Calu3 (cell line): ENCODE measurements around the gene NCEH1. TPM values are rescaled to one million over a fixed set of nuclear protein-coding genes. Genes with fewer than 3 reads are reported as not detected.

Experiments used
- BruUV-seq: library from RNA; stranded (reverse); fragments of 400-500 nt; replicated peaks from 2 replicates; lab custom pipeline; 2021; lab: Mats Ljungman, UMichigan
- CTCF ChIA-PET: fragments of 300-600 bp; sonication (Branson Sonifier 250); formaldehyde crosslinking; loops from one replicate; lab custom pipeline; 2022; ENCODE audit warnings: antibody characterized with exemption; lab: Charles Lee
- DNase-seq: peaks from one replicate; pipeline ENCODE4 v3.0.0; 2022
- H3K27ac Mint-ChIP-seq: one replicate; pipeline ENCODE4 v1.8.0; 2022; ENCODE audit warnings: mixed read lengths; ENCODE audit not compliant: unreplicated experiment
- H3K27me3 Mint-ChIP-seq: one replicate; pipeline ENCODE4 v1.8.0; 2022; ENCODE audit warnings: mixed read lengths; ENCODE audit not compliant: unreplicated experiment
- H3K36me3 Mint-ChIP-seq: one replicate; pipeline ENCODE4 v1.8.0; 2022; ENCODE audit warnings: mild to moderate bottlenecking, moderate library complexity, mixed read lengths; ENCODE audit not compliant: insufficient read depth, unreplicated experiment
- H3K4me1 Mint-ChIP-seq: one replicate; pipeline ENCODE4 v1.8.0; 2022; ENCODE audit warnings: mild to moderate bottlenecking, low read depth, mixed read lengths; ENCODE audit not compliant: unreplicated experiment
- H3K4me3 Mint-ChIP-seq: one replicate; pipeline ENCODE4 v1.8.0; 2022; ENCODE audit warnings: mild to moderate bottlenecking, low read depth, moderate library complexity, mixed read lengths; ENCODE audit not compliant: unreplicated experiment
- H3K9me3 Mint-ChIP-seq: one replicate; pipeline ENCODE4 v1.8.0; 2022; ENCODE audit warnings: low read depth, mixed read lengths; ENCODE audit not compliant: unreplicated experiment
- CTCF ChIP-seq: fragments of 200-600 bp; IDR thresholded peaks from one replicate; pipeline ENCODE4 v1.8.0; 2022; ENCODE audit warnings: antibody characterized with exemption; ENCODE audit not compliant: unreplicated experiment
- intact Hi-C: fragments of 100-400 bp; cut with micrococcal nuclease; formaldehyde crosslinking; loops from one replicate; pipeline ENCODE4 v1.10.0; 2022; ENCODE audit not compliant: unreplicated experiment
- total RNA-seq: library from RNA; stranded (reverse); gene quantifications from 2 replicates; pipeline ENCODE4 v1.2.3, GENCODE V29; 2022

NCEH1 gene
- total RNA-seq, 1 experiment from 2014 or later = 163 TPM

DNA sequence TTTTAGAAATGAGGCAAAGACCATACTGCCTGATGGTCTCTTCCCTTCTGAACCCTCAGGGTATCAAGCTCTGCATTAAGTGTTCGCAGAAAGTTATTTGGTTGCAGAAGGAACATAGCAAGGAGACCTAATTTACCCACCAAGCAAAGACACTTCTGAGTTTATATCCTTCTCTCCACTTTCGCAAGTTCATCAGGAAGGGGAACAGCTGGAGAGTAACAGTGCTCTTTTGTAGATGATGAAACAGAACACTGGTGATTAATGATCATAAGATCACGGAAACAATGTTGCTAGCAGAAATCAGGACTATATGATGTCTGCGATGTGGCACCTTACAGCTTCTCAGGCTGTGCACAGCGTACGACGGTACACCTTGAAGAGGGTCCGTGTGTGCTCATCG lies 62.1 kb downstream of the NCEH1 start:
- H3K27ac Mint-ChIP-seq = no peak overlapping the region
- CTCF ChIA-PET = interaction anchor here (1.0 to 2.1 kb wide), 2 partner anchors 13 to 24 kb away, joined by 3 to 5 read pairs; no protein-coding TSS in a partner anchor
- TF ChIP-seq CTCF = no peak
- H3K9me3 Mint-ChIP-seq = no peaks in the 10 kb centered on the region
- no peak overlapping the region for H3K4me3 Mint-ChIP-seq
- H3K36me3 Mint-ChIP-seq = peaks cover 19% of the 10 kb centered on the region
- DNase-seq = no peak
- intact Hi-C loops = no loop called here
- H3K27me3 Mint-ChIP-seq = no peaks in the 10 kb centered on the region
- BruUV-seq = no TSS peak
- peaks cover 48% of the 10 kb centered on the region for H3K4me1 Mint-ChIP-seq

- Mint-ChIP-seq H3K9me3 (no peaks in the 10 kb centered on the region), H3K27ac (peak overlapping the region; percentile 52), H3K4me3 (no peak overlapping the region), H3K27me3 (no peaks in the 10 kb centered on the region), H3K36me3 (peaks cover 22% of the 10 kb centered on the region), H3K4me1 (peaks cover 41% of the 10 kb centered on the region)
- no peak for TF ChIP-seq CTCF
- no TSS peak for BruUV-seq
- CTCF ChIA-PET = interaction anchor here (2.1 kb wide), 1 partner anchor 13 kb away, joined by 5 read pairs; no protein-coding TSS in a partner anchor
- intact Hi-C loops = no loop called here
- peak; percentile 60 for DNase-seq
These were observed 63.0 kb downstream of the NCEH1 start for GRCh38 chr3:172647823-172648222.

- Mint-ChIP-seq H3K36me3 (peaks cover 22% of the 10 kb centered on the region), H3K27me3 (no peaks in the 10 kb centered on the region), H3K4me3 (no peak overlapping the region), H3K9me3 (no peaks in the 10 kb centered on the region), H3K4me1 (peaks cover 41% of the 10 kb centered on the region), H3K27ac (peak overlapping the region; percentile 50)
- CTCF ChIA-PET = interaction anchor here (0.7 to 1.0 kb wide), 2 partner anchors 9 to 103 kb away, joined by 3 read pairs; partner anchors contain the start of gene ECT2
- DNase-seq = no peak
- BruUV-seq = no TSS peak
- intact Hi-C loops = no loop called here
- TF ChIP-seq CTCF = no peak
These were observed 63.8 kb downstream of the NCEH1 start for GRCh38 chr3:172647080-172647479.

GRCh38 chr3:172646439-172647015 lies 64.3 kb downstream of the NCEH1 start:
- peaks cover 41% of the 10 kb centered on the region for H3K4me1 Mint-ChIP-seq
- peak; percentile 59 for DNase-seq
- peak overlapping the region; percentile 50 for H3K27ac Mint-ChIP-seq
- BruUV-seq = no TSS peak
- H3K27me3 Mint-ChIP-seq = no peaks in the 10 kb centered on the region
- CTCF ChIA-PET = interaction anchor here (0.7 to 1.4 kb wide), 3 partner anchors 8 to 104 kb away, joined by 3 read pairs; partner anchors contain the start of gene ECT2
- intact Hi-C loops = no loop called here
- no peaks in the 10 kb centered on the region for H3K9me3 Mint-ChIP-seq
- TF ChIP-seq CTCF = no peak
- no peak overlapping the region for H3K4me3 Mint-ChIP-seq
- H3K36me3 Mint-ChIP-seq = peaks cover 22% of the 10 kb centered on the region
